Tibial nerve (tissue), 4 donors: ENCODE results near the gene CECR2. TPM values are rescaled to one million over a fixed set of nuclear protein-coding genes. Genes with fewer than 3 reads are reported as not detected.

Experiments
- DNase-seq, 2 donors: peaks; one replicate each; pipeline ENCODE4 v3.0.0-alpha.2; 2019; ENCODE audit warnings: low spot score in 2 of 2
- H3K27ac ChIP-seq, 4 donors: fragments of 200-600 bp; sonication (generic) in 3 of 4; one replicate each; pipeline ENCODE4 v1.5.1; 2017 to 2019; ENCODE audit warnings: mild to moderate bottlenecking in 1 of 4
- H3K27me3 ChIP-seq, 2 donors: fragments of 200-600 bp; sonication (generic) in 1 of 2; one replicate each; pipeline versions ENCODE4 v1.5.1 to v1.6.0; 2017 to 2019
- H3K36me3 ChIP-seq, 3 donors: fragments of 200-600 bp; sonication (generic); one replicate each; pipeline ENCODE4 v1.5.1; 2018 to 2019
- H3K4me1 ChIP-seq, 4 donors: fragments of 200-600 bp; sonication (generic) in 3 of 4; one replicate each; pipeline ENCODE4 v1.5.1; 2017 to 2019
- H3K4me3 ChIP-seq, 4 donors: fragments of 200-600 bp; sonication (generic) in 3 of 4; one replicate each; pipeline ENCODE4 v1.5.1; 2017 to 2019; ENCODE audit warnings: mild to moderate bottlenecking in 1 of 4, moderate library complexity in 1 of 4
- H3K9me3 ChIP-seq, 4 donors: fragments of 200-600 bp; sonication (generic) in 3 of 4; one replicate each; pipeline ENCODE4 v1.5.1; 2017 to 2019
- EP300 ChIP-seq, 2 donors: sonication (generic); formaldehyde crosslinking; IDR thresholded peaks; one replicate each; pipeline ENCODE4 v1.6.1; 2017; ENCODE audit warnings: antibody characterized with exemption in 2 of 2, mild to moderate bottlenecking in 1 of 2
- POLR2A ChIP-seq, 2 donors: fragments of 450-650 bp; IDR thresholded peaks; one replicate each; pipeline ENCODE4 v1.6.1; 2017; ENCODE audit warnings: antibody characterized with exemption in 2 of 2, mild to moderate bottlenecking in 2 of 2, moderate library complexity in 2 of 2
- WGBS, 2 donors: methylation state at CpG; one replicate each; pipeline ENCODE4 v1.1.5; 2018; 5-methylcytosine and 5-hydroxymethylcytosine counted together
- total RNA-seq, 4 donors: library from RNA; depleted of rRNA; stranded (reverse); fragments of >200 nt; gene quantifications; one replicate each; pipeline ENCODE4 v1.1.0, GENCODE V29; 2016
- TF ChIP-seq, protein P1 (sequence below), 5 experiments: fragments of 200-600 bp in 3 of 5; fragments of 450-650 bp in 2 of 5; sonication (generic) in 3 of 5; IDR thresholded peaks; one replicate each; pipeline ENCODE4 v1.5.1; 2016 to 2019; ENCODE audit warnings: antibody characterized with exemption in 5 of 5, mild to moderate bottlenecking in 3 of 5, moderate library complexity in 2 of 5

The CECR2 gene
- total RNA-seq, 4 donors from 2014 or later, result 2.4 to 5.1 (median 3.6) TPM

DNA sequence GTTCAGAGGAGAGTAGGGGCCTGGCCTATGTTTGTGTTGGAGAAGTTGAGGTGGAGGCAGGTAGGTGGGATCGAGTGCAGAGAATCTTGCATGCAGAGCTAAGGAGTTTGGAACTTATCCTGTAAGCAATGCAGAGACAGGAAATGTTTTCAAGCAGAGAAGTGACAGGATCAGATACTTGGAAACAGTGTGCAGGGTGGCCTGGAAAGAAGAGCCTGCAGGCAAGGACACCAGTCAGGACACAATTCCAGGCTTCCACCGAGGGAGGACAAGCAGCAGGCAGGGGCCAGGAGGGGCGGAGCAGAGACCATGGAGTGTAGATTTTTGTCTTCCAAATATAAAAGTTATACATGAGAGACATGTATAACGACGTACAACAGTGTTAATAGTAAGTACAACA, 26.9 kb upstream of the CECR2 start:
- TF ChIP-seq, protein P1, sequence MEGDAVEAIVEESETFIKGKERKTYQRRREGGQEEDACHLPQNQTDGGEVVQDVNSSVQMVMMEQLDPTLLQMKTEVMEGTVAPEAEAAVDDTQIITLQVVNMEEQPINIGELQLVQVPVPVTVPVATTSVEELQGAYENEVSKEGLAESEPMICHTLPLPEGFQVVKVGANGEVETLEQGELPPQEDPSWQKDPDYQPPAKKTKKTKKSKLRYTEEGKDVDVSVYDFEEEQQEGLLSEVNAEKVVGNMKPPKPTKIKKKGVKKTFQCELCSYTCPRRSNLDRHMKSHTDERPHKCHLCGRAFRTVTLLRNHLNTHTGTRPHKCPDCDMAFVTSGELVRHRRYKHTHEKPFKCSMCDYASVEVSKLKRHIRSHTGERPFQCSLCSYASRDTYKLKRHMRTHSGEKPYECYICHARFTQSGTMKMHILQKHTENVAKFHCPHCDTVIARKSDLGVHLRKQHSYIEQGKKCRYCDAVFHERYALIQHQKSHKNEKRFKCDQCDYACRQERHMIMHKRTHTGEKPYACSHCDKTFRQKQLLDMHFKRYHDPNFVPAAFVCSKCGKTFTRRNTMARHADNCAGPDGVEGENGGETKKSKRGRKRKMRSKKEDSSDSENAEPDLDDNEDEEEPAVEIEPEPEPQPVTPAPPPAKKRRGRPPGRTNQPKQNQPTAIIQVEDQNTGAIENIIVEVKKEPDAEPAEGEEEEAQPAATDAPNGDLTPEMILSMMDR (IDR thresholded peaks at IDR 0.05), result no peak
- no peak for TF ChIP-seq POLR2A (IDR thresholded peaks at IDR 0.05)
- TF ChIP-seq EP300 (IDR thresholded peaks at IDR 0.05), result no peak

GRCh38 chr22:17343766-17344165, 25.5 kb upstream of the CECR2 start:
- 89 to 97% methylated on average over 2 of the region's 2 CpGs for WGBS, 2 donors
- Histone ChIP-seq H3K4me1 (no peaks in the 10 kb centered on the region), H3K4me3 (no peak overlapping the region), H3K9me3 (no peaks in the 10 kb centered on the region), H3K27ac (no peak overlapping the region), H3K27me3 (no peaks in the 10 kb centered on the region), H3K36me3 (no peaks in the 10 kb centered on the region)
- DNase-seq, result no peak
- TF ChIP-seq, protein P1 (IDR thresholded peaks at IDR 0.05), result no peak
- no peak for TF ChIP-seq EP300 (IDR thresholded peaks at IDR 0.05)
- TF ChIP-seq POLR2A (IDR thresholded peaks at IDR 0.05), result no peak

More for the DNA sequence above, 26.9 kb upstream of the CECR2 start:
- H3K4me3 ChIP-seq, result no peak overlapping the region
- no peaks in the 10 kb centered on the region for H3K36me3 ChIP-seq
- H3K4me1 ChIP-seq, result no peaks in the 10 kb centered on the region
- 65 to 67% methylated on average over 5 of the region's 5 CpGs for WGBS, 2 donors
- no peak for DNase-seq
- H3K27ac ChIP-seq, result no peak overlapping the region
- no peaks in the 10 kb centered on the region for H3K27me3 ChIP-seq
- no peaks in the 10 kb centered on the region for H3K9me3 ChIP-seq

- WGBS, 2 donors, result 53 to 71% methylated on average over 4 of the region's 4 CpGs
- Histone ChIP-seq H3K9me3 (no peaks in the 10 kb centered on the region), H3K4me1 (no peaks in the 10 kb centered on the region), H3K4me3 (no peak overlapping the region), H3K27ac (no peak overlapping the region), H3K27me3 (no peaks in the 10 kb centered on the region), H3K36me3 (no peaks in the 10 kb centered on the region)
- no peak for DNase-seq
- TF ChIP-seq, protein P1 (IDR thresholded peaks at IDR 0.05), result no peak
- no peak for TF ChIP-seq EP300 (IDR thresholded peaks at IDR 0.05)
- TF ChIP-seq POLR2A (IDR thresholded peaks at IDR 0.05), result no peak
Observed at GRCh38 chr22:17346578-17346977, 22.7 kb upstream of the CECR2 start.

GRCh38 chr22:17347724-17348123, 21.5 kb upstream of the CECR2 start:
- 89 to 92% methylated on average over 11 of the region's 11 CpGs for whole genome bisulfite sequencing, 2 donors
- H3K4me3 ChIP-seq, result no peak overlapping the region
- H3K36me3 ChIP-seq, result no peaks in the 10 kb centered on the region

DNA sequence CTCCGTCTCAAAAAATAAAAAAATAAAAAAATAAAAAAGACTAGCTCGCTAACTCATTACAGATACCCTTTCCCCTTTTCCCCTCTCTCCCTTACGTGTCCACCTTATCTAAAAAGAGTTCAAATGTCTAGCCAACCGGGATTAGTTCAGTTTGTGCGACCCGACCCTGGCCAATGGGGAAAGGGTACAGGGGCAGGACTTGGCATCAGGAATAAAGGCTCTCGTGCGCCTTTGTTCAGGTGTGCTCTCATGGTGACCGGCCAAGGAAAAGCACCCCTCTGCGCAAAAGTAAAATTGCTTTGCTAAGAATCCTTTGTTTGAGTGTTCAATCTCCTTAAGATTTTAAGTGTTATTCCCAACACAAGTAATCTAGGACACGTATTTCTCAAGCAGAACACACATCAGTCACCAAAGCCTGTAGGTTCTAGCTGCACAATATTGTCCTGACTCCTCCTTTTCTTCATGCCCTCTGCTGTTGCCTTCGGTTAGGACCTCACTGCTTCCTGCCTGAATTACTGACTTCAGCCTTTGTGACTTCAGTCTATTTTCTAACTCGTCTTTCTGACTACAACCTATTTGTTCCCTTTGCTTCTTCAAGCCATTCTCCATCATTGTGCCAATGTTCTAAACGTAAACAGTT, 20.7 kb upstream of the CECR2 start:
- Histone ChIP-seq H3K4me1 (no peaks in the 10 kb centered on the region), H3K27ac (no peak overlapping the region), H3K4me3 (no peak overlapping the region), H3K9me3 (no peaks in the 10 kb centered on the region), H3K36me3 (no peaks in the 10 kb centered on the region), H3K27me3 (no peaks in the 10 kb centered on the region)
- TF ChIP-seq, protein P1 (IDR thresholded peaks at IDR 0.05), result no peak
- TF ChIP-seq POLR2A (IDR thresholded peaks at IDR 0.05) (no peak), EP300 (IDR thresholded peaks at IDR 0.05) (no peak)
- WGBS, 2 donors, result 77 to 78% methylated on average over 14 of the region's 14 CpGs
- DNase-seq, result no peak

More at GRCh38 chr22:17347724-17348123, 21.5 kb upstream of the CECR2 start:
- no peak for DNase-seq
- Histone ChIP-seq H3K4me1 (no peaks in the 10 kb centered on the region), H3K9me3 (no peaks in the 10 kb centered on the region), H3K27me3 (no peaks in the 10 kb centered on the region), H3K27ac (no peak overlapping the region)
- TF ChIP-seq, protein P1 (IDR thresholded peaks at IDR 0.05), result no peak
- TF ChIP-seq EP300 (IDR thresholded peaks at IDR 0.05) (no peak), POLR2A (IDR thresholded peaks at IDR 0.05) (no peak)
